Measurements from ENCODE around the gene MTHFD1L. TPM values are rescaled to one million over a fixed set of nuclear protein-coding genes. Genes with fewer than 3 reads are reported as not detected.
"Not testable (repeated sequence)": the region's sequence is repeated elsewhere in the genome, so short reads cannot be mapped to it uniquely, and the experiment has no call there.

MTHFD1L gene
- total RNA-seq, 1 donor from 2014 or later: 30.2 TPM

DNA sequence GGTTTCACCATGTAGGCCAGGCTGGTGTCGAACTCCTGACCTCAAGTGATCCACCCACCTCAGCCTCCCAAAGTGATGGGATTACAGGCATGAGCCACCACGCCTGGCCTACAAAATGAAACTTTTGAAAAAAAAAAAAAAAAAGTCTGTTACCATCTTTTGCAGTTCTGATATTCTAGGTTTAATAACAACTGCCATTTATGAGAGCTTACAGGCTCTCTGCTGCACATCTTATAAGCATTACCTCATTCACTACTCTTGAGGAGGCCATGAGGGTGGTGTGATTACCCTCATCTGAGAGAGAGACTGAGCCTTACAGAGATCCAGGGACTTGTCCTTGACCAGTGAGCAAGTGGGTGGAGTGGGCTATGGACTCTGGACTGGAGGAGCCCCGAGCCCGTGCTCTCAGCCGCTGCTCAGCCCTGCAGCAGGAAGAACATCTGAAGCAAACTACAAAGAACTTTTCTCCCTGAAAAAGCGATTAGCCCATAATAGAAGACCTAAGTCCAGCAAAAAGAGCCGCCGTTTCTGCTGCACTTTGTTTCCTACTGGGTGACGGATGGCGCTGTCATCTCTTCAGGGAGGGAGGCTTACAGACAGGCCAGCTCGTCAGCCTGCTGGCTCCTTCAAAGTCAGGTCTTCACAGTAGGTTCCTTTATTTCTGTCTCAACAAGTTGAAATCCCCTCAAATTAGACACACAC is 254.5 kb downstream of the MTHFD1L start:
- no peak for DNase-seq (ENCODE audit: low spot score)

DNA sequence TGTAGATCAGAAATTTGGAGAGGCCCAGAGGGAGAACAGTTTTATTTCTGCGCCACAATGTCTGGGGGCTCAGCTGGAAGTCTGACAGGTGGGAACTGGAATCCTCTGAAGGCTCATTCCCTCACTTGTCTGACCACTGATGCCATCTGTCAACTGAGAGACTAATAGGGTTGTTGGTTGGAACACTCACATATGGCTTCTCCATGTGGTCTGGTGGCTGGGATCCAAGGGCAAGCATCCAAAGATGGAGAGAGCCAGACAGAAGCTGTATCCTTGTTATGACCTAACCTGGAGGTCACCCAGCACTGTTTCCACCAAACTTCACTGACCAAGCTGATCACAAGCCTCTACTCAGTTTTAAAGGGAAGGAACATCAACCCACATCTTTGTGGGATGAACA is 256.4 kb downstream of the MTHFD1L start:
- no peak for DNase-seq (ENCODE audit: low spot score)

DNA sequence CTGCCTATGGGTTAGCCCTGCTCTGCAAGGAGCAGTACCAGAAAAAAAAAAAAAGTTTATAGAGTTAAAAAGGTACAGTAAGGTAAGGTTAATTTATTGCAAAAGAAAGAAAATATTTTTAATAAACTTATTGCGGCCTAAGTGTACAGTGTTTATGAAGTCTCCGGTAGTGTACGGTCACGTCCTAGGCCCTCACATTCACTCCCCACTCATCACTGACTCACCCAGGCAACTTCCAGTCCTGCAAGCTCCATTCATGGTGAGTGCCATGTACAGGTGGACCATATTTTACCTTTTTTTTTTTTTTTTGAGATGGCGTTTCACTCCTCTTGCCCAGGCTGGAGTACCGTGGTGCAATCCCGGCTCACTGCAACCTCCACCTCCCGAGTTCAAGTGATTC is 258.1 kb downstream of the MTHFD1L start:
- not testable (repeated sequence) for DNase-seq (ENCODE audit: low spot score)

GRCh38 chr6:151125242-151125641 is 259.7 kb downstream of the MTHFD1L start:
- DNase-seq (ENCODE audit: low spot score): not testable (repeated sequence)

- not testable (repeated sequence) for DNase-seq (ENCODE audit: low spot score)
Measured at GRCh38 chr6:151125651-151126416, 260.3 kb downstream of the MTHFD1L start.

- DNase-seq (ENCODE audit: low spot score): not testable (repeated sequence)
Measured at GRCh38 chr6:151126417-151126724, 260.9 kb downstream of the MTHFD1L start.

GRCh38 chr6:151127133-151127798 is 261.8 kb downstream of the MTHFD1L start:
- DNase-seq (ENCODE audit: low spot score): not testable (repeated sequence)

- DNase-seq (ENCODE audit: low spot score): no peak
Measured at GRCh38 chr6:151128763-151129370, 263.4 kb downstream of the MTHFD1L start.

GRCh38 chr6:151130329-151130728 is 264.8 kb downstream of the MTHFD1L start:
- no peak for DNase-seq (ENCODE audit: low spot score)

- DNase-seq (ENCODE audit: low spot score): no peak
Measured at GRCh38 chr6:151131324-151132007, 266.0 kb downstream of the MTHFD1L start.

GRCh38 chr6:151136141-151136755 is 270.7 kb downstream of the MTHFD1L start:
- DNase-seq (ENCODE audit: low spot score): no peak

DNA sequence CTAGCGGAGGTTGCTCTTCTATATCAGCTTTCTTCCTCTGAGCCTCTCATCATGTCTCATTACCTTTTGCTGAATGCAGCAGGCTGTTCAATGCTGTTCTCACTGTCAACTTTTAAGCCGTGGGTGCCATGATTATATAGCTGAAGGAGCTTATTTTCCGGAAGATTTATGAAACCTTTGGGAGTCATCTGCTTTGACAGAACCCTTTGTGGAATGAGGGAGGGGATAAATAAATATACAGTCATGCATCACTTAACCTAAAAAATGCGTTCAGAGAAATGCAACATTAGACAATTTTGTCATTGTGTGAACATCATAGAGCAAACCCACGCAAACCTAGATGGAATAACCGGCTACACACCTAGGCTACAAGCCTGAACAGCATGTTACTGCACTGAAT is 272.0 kb downstream of the MTHFD1L start:
- no peak for DNase-seq (ENCODE audit: low spot score)

- no peak for DNase-seq (ENCODE audit: low spot score)
Measured at GRCh38 chr6:151139524-151139923, 274.0 kb downstream of the MTHFD1L start.

DNA sequence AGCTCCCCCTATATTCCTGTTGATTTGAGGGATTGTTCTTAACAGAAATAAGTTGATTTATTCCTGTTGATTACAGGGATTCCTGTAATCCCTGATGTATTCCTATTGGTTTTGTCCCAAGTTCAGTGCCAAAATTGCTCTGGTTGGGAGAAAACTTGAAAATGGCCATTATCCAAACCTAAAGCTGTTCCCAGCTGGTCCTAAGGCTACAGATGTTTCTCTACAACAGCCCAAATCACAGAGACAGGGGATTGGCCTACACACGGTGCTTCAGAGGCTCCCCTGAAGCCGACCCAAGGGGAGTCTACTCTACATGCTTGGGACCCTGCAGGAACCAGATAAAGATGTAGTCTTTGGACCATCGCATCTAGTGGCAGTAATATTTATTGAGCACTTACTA is 275.3 kb downstream of the MTHFD1L start:
- DNase-seq (ENCODE audit: low spot score): no peak

DNA sequence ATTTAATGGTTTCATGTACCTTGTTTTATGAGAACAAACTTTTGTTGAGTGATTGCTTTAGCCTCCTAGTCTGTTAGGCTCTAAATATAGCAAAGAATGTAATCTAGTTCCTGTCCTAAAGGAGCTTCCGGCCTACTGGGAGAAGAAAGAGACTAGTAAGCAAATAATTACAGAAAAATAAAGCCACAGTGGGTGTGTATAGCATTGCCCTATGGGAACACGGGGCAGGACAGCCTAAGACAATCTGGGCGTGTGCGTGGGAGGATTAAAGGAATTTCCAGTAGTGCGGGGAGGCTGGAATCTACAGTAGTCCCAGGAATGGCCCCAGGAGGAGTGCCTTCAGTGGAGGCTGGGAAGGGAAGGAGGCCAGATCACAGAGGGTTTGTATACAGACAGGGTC is 276.2 kb downstream of the MTHFD1L start:
- no peak for DNase-seq (ENCODE audit: low spot score)

DNA sequence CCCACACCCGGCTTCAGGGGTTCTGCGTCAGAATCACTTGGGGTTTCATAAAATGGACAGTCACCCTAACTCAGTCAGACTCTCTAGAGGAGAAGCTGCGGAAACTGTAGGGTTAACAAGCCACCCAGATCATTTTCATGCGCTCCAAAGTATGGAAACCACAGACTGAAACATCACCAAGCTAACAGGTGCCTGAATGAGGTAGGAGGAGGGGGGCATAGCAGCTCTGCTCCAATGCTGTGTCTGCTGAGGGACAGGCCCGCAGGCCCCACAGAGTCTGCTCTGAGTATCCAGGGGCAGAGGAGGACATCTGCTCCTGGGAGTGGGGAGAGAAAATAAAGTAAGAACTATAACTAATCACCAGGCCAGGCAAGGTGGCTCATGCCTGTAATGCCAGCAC is 277.2 kb downstream of the MTHFD1L start:
- DNase-seq (ENCODE audit: low spot score): no peak

GRCh38 chr6:151143337-151143736 is 277.8 kb downstream of the MTHFD1L start:
- DNase-seq (ENCODE audit: low spot score): no peak

DNA sequence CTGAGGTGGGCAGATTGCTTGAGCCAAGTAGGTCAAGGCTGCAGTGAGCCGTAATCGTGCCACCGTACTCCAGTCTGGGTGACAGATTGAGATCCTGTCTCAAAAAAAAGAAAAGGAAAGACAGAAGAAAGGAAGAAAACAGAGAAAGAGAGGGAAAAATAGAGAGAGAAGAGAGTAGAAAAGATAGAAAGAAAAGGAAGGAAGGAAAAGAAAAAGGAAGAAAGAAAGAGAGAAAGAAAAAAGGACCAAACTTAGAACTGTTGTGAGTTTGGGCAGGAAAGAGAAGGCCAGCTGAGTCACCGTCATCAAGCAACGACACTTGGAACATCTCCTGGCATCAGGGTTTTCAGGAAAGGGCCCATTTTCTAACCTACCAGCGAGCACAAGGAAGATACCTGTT is 278.3 kb downstream of the MTHFD1L start:
- DNase-seq (ENCODE audit: low spot score): no peak

- no peak for DNase-seq (ENCODE audit: low spot score)
Measured at GRCh38 chr6:151147118-151147832, 281.8 kb downstream of the MTHFD1L start.

DNA sequence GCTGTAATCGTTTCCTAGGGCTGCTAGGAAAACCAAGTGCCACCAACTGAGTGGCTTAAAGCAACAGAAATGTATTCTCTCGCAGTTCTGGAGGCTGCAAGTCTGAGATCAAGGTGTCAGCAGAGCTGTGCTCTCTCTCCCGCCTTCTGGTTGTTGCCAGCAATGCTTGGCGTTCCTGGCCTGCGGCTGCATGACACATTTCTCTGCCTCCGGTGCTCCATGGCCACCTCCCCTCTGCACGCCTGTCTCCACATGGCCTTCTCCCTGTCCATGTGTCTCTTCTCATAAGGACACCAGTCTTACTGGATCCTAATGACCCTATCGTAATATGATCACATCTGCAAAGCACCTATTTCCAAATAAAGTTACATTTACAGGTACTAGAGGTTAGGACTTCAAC is 282.6 kb downstream of the MTHFD1L start:
- no peak for DNase-seq (ENCODE audit: low spot score)
